Tibial nerve (tissue), 4 donors: ENCODE results near the gene TNFRSF19.

Experiments
- CTCF ChIP-seq, 5 experiments: fragments of 200-600 bp in 3 of 5; fragments of 450-650 bp in 2 of 5; sonication (generic) in 3 of 5; IDR thresholded peaks; one replicate each; pipeline ENCODE4 v1.5.1; 2016 to 2019; ENCODE audit warnings: antibody characterized with exemption in 5 of 5, mild to moderate bottlenecking in 3 of 5, moderate library complexity in 2 of 5
- EP300 ChIP-seq, 2 donors: sonication (generic); formaldehyde crosslinking; IDR thresholded peaks; one replicate each; pipeline ENCODE4 v1.6.1; 2017; ENCODE audit warnings: antibody characterized with exemption in 2 of 2, mild to moderate bottlenecking in 1 of 2
- POLR2A ChIP-seq, 2 donors: fragments of 450-650 bp; IDR thresholded peaks; one replicate each; pipeline ENCODE4 v1.6.1; 2017; ENCODE audit warnings: antibody characterized with exemption in 2 of 2, mild to moderate bottlenecking in 2 of 2, moderate library complexity in 2 of 2

- TF ChIP-seq CTCF (IDR thresholded peaks at IDR 0.05): peak in 1 of 5 experiments; percentile 56
- TF ChIP-seq POLR2A (IDR thresholded peaks at IDR 0.05): peak; percentile 42 to 79
- TF ChIP-seq EP300 (IDR thresholded peaks at IDR 0.05): peak in 1 of 2 donors; percentile 90
Measured at GRCh38 chr13:23579072-23579895, 9.1 kb downstream of the TNFRSF19 start.
